Stimulated activated CD4-positive, alpha-beta T cell treated with anti-CD3 and anti-CD28 coated beads, TNF-alpha, amount 100 ng/mL, for 48 hours (primary cell): ENCODE data around the gene GCSH.

ENCODE experiments used
- DNase-seq, 3 donors: peaks; one replicate each; pipeline ENCODE4 v3.0.0-alpha.2; 2020; ENCODE audit warnings: low read depth in 3 of 3

GCSH gene

GRCh38 chr16:81053761-81054160 lies 42.4 kb downstream of the GCSH start:
- DNase-seq, result no peak

DNA sequence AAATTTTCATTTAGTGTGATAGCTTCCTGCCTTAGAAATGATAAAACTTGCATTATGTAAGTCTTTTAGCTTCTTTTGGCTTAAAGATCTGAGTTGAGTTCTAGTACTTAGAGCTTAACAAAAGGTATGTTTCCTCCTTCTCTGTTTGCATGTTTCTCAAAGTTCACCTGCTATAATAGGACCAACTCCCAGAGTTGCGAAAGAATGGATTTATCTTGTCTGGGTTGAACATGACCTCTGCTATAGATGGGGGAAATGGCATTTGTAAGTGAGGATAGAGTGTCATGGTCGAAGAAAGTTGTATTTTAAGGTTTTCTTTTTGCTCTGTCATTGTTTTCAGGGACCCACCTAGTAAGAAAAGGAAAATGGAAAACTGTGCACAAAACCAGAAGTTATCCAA lies 53.4 kb downstream of the GCSH start:
- no peak for DNase-seq

DNA sequence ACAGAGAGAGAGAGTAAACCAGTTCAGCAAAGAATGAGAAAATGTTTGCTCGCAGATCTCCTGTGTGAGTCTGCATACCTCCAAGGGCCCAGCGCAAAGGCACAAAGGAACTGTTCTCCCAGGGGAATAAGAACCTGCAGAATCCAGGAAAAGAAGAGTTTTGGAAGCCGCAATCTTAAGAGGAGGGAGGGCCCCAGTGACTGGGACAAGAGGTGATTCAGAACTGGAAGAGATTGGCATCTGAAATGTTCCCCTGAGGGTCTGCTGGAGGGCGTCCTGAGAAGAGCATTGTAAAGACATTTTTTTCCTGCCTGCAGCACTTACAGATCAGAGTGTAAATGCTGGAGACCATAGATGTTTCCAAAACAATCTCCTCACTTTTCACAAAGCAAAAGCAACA lies 54.5 kb downstream of the GCSH start:
- DNase-seq, result no peak

DNA sequence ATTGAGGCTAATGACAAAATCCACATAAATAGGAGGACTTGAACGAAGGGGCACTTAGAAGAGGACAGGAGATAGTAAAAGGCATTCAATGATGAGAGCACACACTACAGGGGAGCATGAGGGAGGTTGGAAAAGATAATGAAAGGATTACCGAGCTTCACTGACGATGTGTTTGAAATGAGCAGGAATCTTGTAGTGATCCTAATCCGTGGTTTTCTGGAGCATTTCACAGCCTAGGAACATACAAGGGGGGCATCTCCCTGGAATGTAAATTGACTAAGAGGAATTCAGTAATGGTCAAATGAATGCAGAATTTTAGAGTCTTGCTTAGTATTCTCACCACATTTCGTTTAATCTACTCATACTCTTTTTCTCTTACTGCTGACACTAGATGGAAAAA lies 55.4 kb downstream of the GCSH start:
- DNase-seq, result no peak

DNA sequence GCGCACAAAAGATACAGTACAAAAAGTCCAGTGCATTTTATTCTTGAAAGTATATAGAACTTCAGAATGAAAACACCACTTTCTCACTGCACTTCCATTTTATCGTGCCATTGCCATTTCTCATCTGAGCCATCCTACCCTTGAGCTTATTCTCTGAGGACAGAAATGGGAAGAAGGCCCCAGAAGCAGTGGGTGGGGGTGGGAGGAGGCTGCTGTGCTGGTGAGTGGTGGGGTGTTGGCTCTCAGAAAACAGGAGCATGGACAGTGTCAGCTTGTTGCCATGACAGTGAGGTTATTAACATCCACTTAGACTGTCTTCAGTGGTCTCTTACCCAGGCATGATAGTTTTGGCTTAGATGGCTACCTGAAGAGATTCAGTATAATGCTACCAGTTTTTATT lies 56.1 kb downstream of the GCSH start:
- DNase-seq, result no peak

DNA sequence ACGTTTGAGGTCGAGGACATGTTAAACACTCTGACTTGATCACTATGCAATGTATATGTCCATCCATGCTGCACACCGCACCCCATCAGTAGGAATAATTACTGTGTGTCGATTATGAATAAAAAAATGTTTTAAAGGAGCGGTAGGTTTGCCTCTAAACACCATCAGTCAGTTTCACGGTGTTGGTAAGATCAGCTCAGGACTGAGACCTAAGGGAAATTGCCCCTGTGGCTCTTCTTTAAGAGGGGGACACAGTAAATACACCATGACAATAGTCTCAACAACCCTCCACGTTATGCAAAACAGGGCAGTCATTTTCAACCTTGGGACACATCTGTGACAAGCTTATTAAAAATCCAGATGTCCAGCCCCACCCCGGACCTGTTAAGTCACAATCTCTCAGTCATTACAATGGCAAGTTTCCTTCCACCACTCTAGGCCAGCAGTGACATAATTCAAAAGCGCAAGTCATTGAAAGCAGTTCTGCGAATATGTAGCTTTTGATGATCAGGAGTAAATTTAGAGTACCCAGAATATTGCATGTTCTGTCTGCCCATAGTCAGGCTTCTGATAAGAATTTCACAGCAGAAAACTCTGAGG lies 59.3 kb downstream of the GCSH start:
- DNase-seq, result no peak

- peak in 2 of 3 donors; percentile 5 to 10 for DNase-seq
These were observed 60.0 kb downstream of the GCSH start for GRCh38 chr16:81035975-81036750.

GRCh38 chr16:81035398-81035974 lies 60.7 kb downstream of the GCSH start, which contains the start of gene ATMIN:
Gene ATMIN (plus strand): TSS chr16:81035842. CDS start chr16:81035871, 29 bp downstream.
- peak; percentile 68 to 86 (median 72) for DNase-seq
